HEK293 (cell line): ENCODE data around the gene HDGF.

Experiments
- FEZF1 ChIP-seq: fragments of 450-650 bp; formaldehyde crosslinking; IDR thresholded peaks from 2 replicates; pipeline ENCODE4 v1.5.1; 2016; ENCODE audit warnings: missing biosample characterization, missing genetic modification characterization
- HOXA7 ChIP-seq: sonication (generic); formaldehyde crosslinking; IDR thresholded peaks from 2 replicates; pipeline ENCODE4 v1.8.1; 2022; ENCODE audit warnings: missing genetic modification reagents, borderline replicate concordance
- IKZF3 ChIP-seq: fragments of 450-650 bp; IDR thresholded peaks from 2 replicates; pipeline ENCODE4 v1.5.0; 2018; ENCODE audit warnings: missing biosample characterization, mild to moderate bottlenecking, missing genetic modification characterization, moderate library complexity
- KLF10 ChIP-seq: fragments of 450-650 bp; IDR thresholded peaks from 2 replicates; pipeline ENCODE4 v1.5.1; 2018; ENCODE audit warnings: missing biosample characterization, mild to moderate bottlenecking, missing genetic modification characterization
- KLF16 ChIP-seq: fragments of 450-650 bp; formaldehyde crosslinking; IDR thresholded peaks from 2 replicates; pipeline ENCODE4 v1.5.1; 2017; ENCODE audit warnings: missing biosample characterization, missing genetic modification characterization
- KLF8 ChIP-seq: fragments of 450-650 bp; formaldehyde crosslinking; IDR thresholded peaks from 2 replicates; pipeline ENCODE4 v1.5.1; 2016; ENCODE audit warnings: missing biosample characterization, missing genetic modification characterization
- MZF1 ChIP-seq: fragments of 450-650 bp; formaldehyde crosslinking; IDR thresholded peaks from 2 replicates; pipeline ENCODE4 v1.5.1; 2017; ENCODE audit warnings: missing biosample characterization, missing genetic modification characterization, borderline replicate concordance
- OVOL3 ChIP-seq: fragments of 450-650 bp; formaldehyde crosslinking; IDR thresholded peaks from 2 replicates; pipeline ENCODE4 v1.5.1; 2016; ENCODE audit warnings: missing biosample characterization, missing genetic modification characterization
- PBX3 ChIP-seq: sonication (generic); formaldehyde crosslinking; IDR thresholded peaks from 2 replicates; pipeline ENCODE4 v1.8.1; 2022; ENCODE audit warnings: mild to moderate bottlenecking, moderate library complexity, missing genetic modification reagents
- SETDB1 ChIP-seq: IDR thresholded peaks from one replicate; pipeline ENCODE4 v1.6.1; 2017; ENCODE audit warnings: mild to moderate bottlenecking, low read length, moderate library complexity, mixed read lengths; ENCODE audit not compliant: insufficient read length
- SP2 ChIP-seq: fragments of 450-650 bp; formaldehyde crosslinking; IDR thresholded peaks from 2 replicates; pipeline ENCODE4 v1.5.1; 2016; ENCODE audit warnings: missing biosample characterization, missing genetic modification characterization
- SP3 ChIP-seq: fragments of 450-650 bp; formaldehyde crosslinking; IDR thresholded peaks from 2 replicates; pipeline ENCODE4 v1.5.1; 2016; ENCODE audit warnings: missing biosample characterization, missing genetic modification characterization
- WT1 ChIP-seq: fragments of 450-650 bp; formaldehyde crosslinking; IDR thresholded peaks from 2 replicates; pipeline ENCODE4 v1.5.1; 2016; ENCODE audit warnings: missing biosample characterization, missing genetic modification characterization
- YY1 ChIP-seq: fragments of 450-650 bp; formaldehyde crosslinking; IDR thresholded peaks from 2 replicates; pipeline ENCODE4 v1.5.1; 2018; ENCODE audit warnings: missing biosample characterization, missing genetic modification characterization
- ZBTB44 ChIP-seq: fragments of 450-650 bp; IDR thresholded peaks from 2 replicates; pipeline ENCODE4 v1.5.1; 2018; ENCODE audit warnings: missing biosample characterization, mild to moderate bottlenecking, missing genetic modification characterization
- ZBTB48 ChIP-seq: fragments of 450-650 bp; formaldehyde crosslinking; IDR thresholded peaks from 2 replicates; pipeline ENCODE4 v1.5.1; 2016; ENCODE audit warnings: missing biosample characterization, missing genetic modification characterization
- ZBTB7A ChIP-seq: fragments of 450-650 bp; formaldehyde crosslinking; IDR thresholded peaks from 2 replicates; pipeline ENCODE4 v1.5.1; 2016; ENCODE audit warnings: low read depth, missing biosample characterization, missing genetic modification characterization
- ZEB2 ChIP-seq: fragments of 450-650 bp; formaldehyde crosslinking; IDR thresholded peaks from 2 replicates; pipeline ENCODE4 v1.5.1; 2016; ENCODE audit warnings: missing biosample characterization, missing genetic modification characterization
- ZNF121 ChIP-seq: fragments of 450-650 bp; formaldehyde crosslinking; IDR thresholded peaks from 2 replicates; pipeline ENCODE4 v1.5.1; 2016; ENCODE audit warnings: missing biosample characterization, missing genetic modification characterization
- ZNF169 ChIP-seq: fragments of 450-650 bp; formaldehyde crosslinking; IDR thresholded peaks from 2 replicates; pipeline ENCODE4 v1.5.1; 2016; ENCODE audit warnings: missing biosample characterization, missing genetic modification characterization
- ZNF184 ChIP-seq: fragments of 450-650 bp; IDR thresholded peaks from 2 replicates; pipeline ENCODE4 v1.5.1; 2018; ENCODE audit warnings: missing biosample characterization, mild to moderate bottlenecking, missing genetic modification characterization
- ZNF2 ChIP-seq: fragments of 450-650 bp; formaldehyde crosslinking; IDR thresholded peaks from 2 replicates; pipeline ENCODE4 v1.5.1; 2016; ENCODE audit warnings: missing biosample characterization, missing genetic modification characterization
- ZNF266 ChIP-seq: fragments of 450-650 bp; formaldehyde crosslinking; IDR thresholded peaks from 2 replicates; pipeline ENCODE4 v1.5.1; 2016; ENCODE audit warnings: missing biosample characterization, missing genetic modification characterization, low read depth
- ZNF362 ChIP-seq: fragments of 450-650 bp; formaldehyde crosslinking; IDR thresholded peaks from 2 replicates; pipeline ENCODE4 v1.5.1; 2016; ENCODE audit warnings: missing biosample characterization, missing genetic modification characterization
- ZNF37A ChIP-seq: fragments of 450-650 bp; IDR thresholded peaks from 2 replicates; pipeline ENCODE4 v1.5.1; 2018; ENCODE audit warnings: missing biosample characterization, missing genetic modification characterization
- ZNF394 ChIP-seq: fragments of 450-650 bp; formaldehyde crosslinking; IDR thresholded peaks from 2 replicates; pipeline ENCODE4 v1.5.1; 2016; ENCODE audit warnings: missing biosample characterization, missing genetic modification characterization, mild to moderate bottlenecking, moderate library complexity, borderline replicate concordance
- ZNF423 ChIP-seq: fragments of 450-650 bp; formaldehyde crosslinking; IDR thresholded peaks from 2 replicates; pipeline ENCODE4 v1.5.1; 2016; ENCODE audit warnings: missing biosample characterization, missing genetic modification characterization
- ZNF48 ChIP-seq: fragments of 450-650 bp; formaldehyde crosslinking; IDR thresholded peaks from 2 replicates; pipeline ENCODE4 v1.5.1; 2016; ENCODE audit warnings: missing biosample characterization, missing genetic modification characterization
- ZNF600 ChIP-seq: fragments of 450-650 bp; formaldehyde crosslinking; IDR thresholded peaks from 2 replicates; pipeline ENCODE4 v1.5.1; 2016; ENCODE audit warnings: missing biosample characterization, missing genetic modification characterization
- ZNF623 ChIP-seq: fragments of 450-650 bp; formaldehyde crosslinking; IDR thresholded peaks from 2 replicates; pipeline ENCODE4 v1.5.1; 2016; ENCODE audit warnings: missing biosample characterization, missing genetic modification characterization
- ZNF660 ChIP-seq: fragments of 450-650 bp; IDR thresholded peaks from 2 replicates; pipeline ENCODE4 v1.5.1; 2018; ENCODE audit warnings: missing biosample characterization, mild to moderate bottlenecking, missing genetic modification characterization
- ZNF692 ChIP-seq: fragments of 450-650 bp; formaldehyde crosslinking; IDR thresholded peaks from 2 replicates; pipeline ENCODE4 v1.5.1; 2016; ENCODE audit warnings: missing biosample characterization, missing genetic modification characterization
- ZNF76 ChIP-seq: fragments of 450-650 bp; formaldehyde crosslinking; IDR thresholded peaks from 2 replicates; pipeline ENCODE4; 2016; ENCODE audit warnings: low read depth, missing biosample characterization, missing genetic modification characterization, borderline replicate concordance
- ZSCAN16 ChIP-seq: fragments of 450-650 bp; formaldehyde crosslinking; IDR thresholded peaks from 2 replicates; pipeline ENCODE4 v1.5.1; 2016; ENCODE audit warnings: missing biosample characterization, missing genetic modification characterization
- TF ChIP-seq, protein P1 (sequence below): fragments of 450-650 bp; formaldehyde crosslinking; optimal IDR thresholded peaks from 2 replicates; pipeline ENCODE3; 2016; ENCODE audit warnings: missing biosample characterization, mild to moderate bottlenecking, missing genetic modification characterization

Gene HDGF

GRCh38 chr1:156767101-156767878, 15.8 kb upstream of the HDGF start, which contains the start of gene PRCC (continued):
- TF ChIP-seq OVOL3 (peak; percentile 72; the same call in 1 of the 2 replicates), PBX3 (CRISPR knock-in tag) (peak; percentile 71), FEZF1 (no peak; the same call in 1 of the 2 replicates), ZNF600 (peak; percentile 44; the same call in 1 of the 2 replicates), ZNF121 (tag by site-specific recombination) (peak; percentile 80), SP2 (tag by site-specific recombination) (peak; percentile 62), KLF8 (peak; percentile 83), KLF16 (tag by site-specific recombination) (peak; percentile 95), KLF10 (tag by site-specific recombination) (no peak; the same call in 1 of the 2 replicates), HOXA7 (CRISPR knock-in tag) (no peak; the same call in 1 of the 2 replicates), ZNF692 (peak; percentile 75), ZEB2 (tag by site-specific recombination) (peak; percentile 69), SETDB1 (peak; percentile 42), WT1 (tag by site-specific recombination) (peak; percentile 6; the same call in 1 of the 2 replicates), ZNF48 (tag by site-specific recombination) (no peak), ZNF394 (tag by site-specific recombination) (peak; percentile 76; the same call in 1 of the 2 replicates), ZNF76 (tag by site-specific recombination) (peak; percentile 100), ZBTB44 (tag by site-specific recombination) (peak; percentile 29), ZBTB48 (tag by site-specific recombination) (peak; percentile 91; the same call in 1 of the 2 replicates), ZNF2 (tag by site-specific recombination) (peak; percentile 96), ZNF169 (tag by site-specific recombination) (no peak), SP3 (tag by site-specific recombination) (peak; percentile 98), YY1 (peak; percentile 96), IKZF3 (tag by site-specific recombination) (peak; percentile 96), ZSCAN16 (tag by site-specific recombination) (peak; percentile 44; the same call in 1 of the 2 replicates), ZNF623 (tag by site-specific recombination) (0 out of 2 replicates have a peak, but pooled peaks have one; percentile 28), ZBTB7A (tag by site-specific recombination) (peak; percentile 68; the same call in 1 of the 2 replicates), ZNF423 (0 out of 2 replicates have a peak, but pooled peaks have one; percentile 78), ZNF37A (tag by site-specific recombination) (no peak), ZNF184 (tag by site-specific recombination) (peak; percentile 70; the same call in 1 of the 2 replicates), MZF1 (peak; percentile 64; the same call in 1 of the 2 replicates), ZNF362 (tag by site-specific recombination) (peak; percentile 92), ZNF660 (peak; percentile 94), ZNF266 (tag by site-specific recombination) (no peak)
- TF ChIP-seq, protein P1, sequence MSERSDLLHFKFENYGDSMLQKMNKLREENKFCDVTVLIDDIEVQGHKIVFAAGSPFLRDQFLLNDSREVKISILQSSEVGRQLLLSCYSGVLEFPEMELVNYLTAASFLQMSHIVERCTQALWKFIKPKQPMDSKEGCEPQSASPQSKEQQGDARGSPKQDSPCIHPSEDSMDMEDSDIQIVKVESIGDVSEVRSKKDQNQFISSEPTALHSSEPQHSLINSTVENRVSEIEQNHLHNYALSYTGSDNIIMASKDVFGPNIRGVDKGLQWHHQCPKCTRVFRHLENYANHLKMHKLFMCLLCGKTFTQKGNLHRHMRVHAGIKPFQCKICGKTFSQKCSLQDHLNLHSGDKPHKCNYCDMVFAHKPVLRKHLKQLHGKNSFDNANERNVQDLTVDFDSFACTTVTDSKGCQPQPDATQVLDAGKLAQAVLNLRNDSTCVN (tag by site-specific recombination) = peak; percentile 38
